GM18511 (cell line): ENCODE results near the gene IL33.

ENCODE experiments used
- ATAC-seq: cut with Tn5 transposase; IDR thresholded peaks from one replicate; pipeline ENCODE4 v1.9.1; 2021; ENCODE audit warnings: mild to moderate bottlenecking, moderate library complexity; ENCODE audit not compliant: unreplicated experiment

Gene IL33

DNA sequence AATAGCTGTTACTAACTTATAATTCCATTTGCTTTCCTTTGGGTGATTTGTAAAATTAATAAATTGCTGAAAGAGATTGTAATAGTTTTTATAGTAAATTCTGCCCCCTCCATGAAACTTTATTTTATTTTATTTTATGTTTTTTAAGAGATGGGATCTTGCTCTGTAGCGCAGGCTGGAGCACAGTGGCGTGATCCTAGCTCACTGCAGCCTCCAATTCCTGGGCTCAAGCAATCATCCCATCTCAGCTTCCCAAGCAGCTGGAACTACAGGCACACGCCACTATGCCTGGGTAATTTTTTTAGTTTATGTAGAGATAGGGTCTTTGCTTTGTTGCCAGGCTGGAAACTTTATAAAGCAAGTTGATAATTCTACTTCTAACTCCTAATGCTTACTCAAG, 395 bp downstream of the IL33 start:
- ATAC-seq: no peak

DNA sequence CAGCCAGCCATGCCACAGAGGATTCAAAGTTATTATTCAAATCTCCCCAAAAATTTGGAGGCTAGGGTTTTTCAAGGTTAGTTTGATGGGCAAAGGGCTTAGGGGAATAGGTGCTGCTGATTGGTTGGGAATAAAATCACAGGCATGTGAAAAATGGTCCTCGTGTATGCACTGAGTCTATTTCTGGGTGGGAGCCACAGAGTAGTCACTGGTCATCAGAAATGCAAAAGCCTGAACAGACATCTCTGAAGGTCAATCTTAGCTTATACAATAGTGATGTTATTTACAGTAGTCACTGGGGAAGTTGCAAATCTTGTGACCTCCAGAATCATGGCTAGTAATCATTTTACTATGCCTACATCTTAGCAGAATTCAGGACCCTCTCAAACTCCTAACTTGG, 1.3 kb downstream of the IL33 start:
- no peak for ATAC-seq

GRCh38 chr9:6218099-6218502, 2.5 kb downstream of the IL33 start:
- no peak for ATAC-seq

- no peak for ATAC-seq
Observed at GRCh38 chr9:6219040-6219439, 3.4 kb downstream of the IL33 start.

DNA sequence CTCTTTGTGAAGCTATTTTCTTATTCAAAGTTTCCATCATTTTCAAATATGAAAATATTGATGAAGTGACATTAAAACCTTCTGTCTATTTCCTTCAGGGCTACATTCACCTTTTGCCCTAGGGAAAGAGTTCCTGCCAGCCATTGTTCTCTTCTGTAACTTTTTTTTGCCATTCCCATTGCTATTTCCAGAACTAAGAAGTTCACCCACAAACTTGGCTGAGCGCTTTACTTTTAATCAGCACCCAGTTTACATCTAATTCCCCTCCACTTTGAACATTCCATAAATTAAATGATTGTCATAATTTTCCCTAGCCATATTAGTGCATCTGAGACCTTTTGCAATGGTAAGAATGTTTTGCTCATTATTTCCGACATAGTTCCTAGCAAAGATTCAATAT, 4.4 kb downstream of the IL33 start:
- no peak for ATAC-seq

DNA sequence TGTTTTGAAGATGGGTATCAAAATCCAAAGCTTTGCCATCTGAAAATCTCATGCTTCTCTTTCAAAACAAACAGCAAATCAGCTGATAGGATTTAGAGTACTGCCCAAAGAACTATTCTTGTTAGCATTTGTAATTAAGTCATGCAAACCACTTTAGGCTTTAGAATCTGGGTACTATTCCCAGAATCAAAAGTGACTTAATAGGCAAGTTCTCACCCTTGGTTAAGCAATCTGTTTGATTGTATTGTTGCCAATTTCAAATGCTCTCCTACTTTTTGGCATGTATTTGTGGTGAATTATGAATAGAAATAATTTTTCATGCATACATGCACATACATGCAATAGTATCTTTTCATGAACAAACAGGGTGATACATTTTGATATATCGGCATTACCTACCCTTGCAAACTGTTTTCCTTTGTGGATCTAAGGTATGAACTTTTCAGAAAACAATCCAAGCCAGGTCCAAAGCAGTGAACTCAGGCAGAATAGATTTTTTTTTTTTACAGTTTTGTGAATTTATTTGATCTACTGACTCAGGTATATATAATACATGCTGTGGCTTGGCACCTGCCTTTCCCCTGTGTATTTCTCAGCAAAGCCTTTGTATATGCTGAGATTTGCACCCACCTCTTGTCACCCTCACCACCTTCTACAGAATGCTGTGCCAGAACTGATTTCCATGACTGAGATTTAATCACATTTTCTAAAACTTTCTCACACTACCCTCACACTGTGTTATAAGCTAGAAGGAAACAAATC, 9.0 kb downstream of the IL33 start:
- ATAC-seq: no peak

DNA sequence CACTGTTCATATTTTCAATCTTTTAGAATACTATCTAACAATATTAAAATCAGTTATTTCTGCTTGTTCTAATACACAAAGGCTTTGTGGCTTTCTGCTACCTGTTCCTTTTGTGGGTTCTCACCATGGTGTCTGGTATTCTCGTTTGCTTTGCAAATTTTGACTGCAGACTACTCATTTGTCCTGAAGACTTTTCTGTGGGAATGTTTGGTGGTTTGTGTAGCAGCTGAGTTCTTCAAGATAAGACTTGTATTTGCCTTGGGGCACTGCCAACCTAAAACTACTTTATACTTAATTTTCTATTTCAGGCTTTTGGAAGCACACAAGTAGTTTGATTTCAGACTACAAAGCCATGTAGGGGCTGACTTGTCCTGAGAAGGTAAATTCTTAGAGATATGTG, 11.1 kb downstream of the IL33 start:
- no peak for ATAC-seq

GRCh38 chr9:6229186-6229585, 13.6 kb downstream of the IL33 start:
- no peak for ATAC-seq

DNA sequence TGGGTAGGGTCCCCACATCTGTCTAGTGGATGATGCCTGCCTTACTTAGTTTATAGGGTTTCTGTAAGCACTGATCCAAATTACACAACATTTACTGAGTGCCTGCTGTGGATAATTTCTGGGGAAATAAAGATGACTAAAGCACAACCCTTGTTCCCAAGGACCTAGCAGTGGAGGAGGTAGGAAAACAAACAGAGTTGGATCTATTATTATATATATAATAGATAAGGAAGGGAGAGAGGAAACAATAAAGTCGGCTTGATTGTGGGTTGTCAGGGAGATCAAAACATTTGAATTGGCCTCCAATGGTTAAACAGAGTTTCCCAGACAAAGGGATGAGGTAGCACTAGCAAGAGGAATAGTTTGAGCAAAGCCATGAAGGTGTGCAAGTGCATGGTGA, 14.0 kb downstream of the IL33 start:
- ATAC-seq: no peak

DNA sequence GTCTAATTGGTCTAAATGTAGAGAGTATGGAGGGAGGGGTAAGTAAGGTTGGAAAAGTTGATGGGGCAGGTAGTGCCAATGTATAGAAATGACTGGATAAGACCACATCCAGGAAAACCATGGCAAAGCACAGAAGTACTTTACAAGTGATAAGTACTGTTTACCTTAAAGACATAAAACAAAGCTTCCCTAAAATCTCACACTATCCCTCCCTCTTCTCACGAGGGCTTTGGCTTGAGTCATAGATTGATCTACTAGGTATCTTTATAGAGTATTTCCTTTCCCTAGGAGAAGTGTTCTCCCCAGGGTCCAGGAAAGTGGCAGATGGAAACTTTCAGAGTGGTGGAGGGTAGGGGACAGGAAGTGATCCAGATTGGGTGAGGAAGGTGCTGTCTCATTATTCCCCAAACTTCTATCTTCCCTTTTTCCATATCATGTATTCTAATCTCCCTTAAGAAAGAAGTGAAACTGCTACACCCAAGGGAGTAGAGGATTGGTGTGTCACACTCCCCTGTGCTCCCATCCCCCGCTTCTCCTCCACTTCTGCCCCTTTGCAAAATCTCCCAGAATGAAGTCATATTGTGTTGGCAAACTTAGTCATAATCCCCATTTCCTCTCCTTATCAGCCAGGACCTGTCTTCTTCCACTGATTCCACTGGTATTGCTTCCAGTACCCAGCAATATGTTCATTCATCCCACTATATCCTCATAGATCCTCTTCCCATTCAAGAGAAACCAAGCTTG, 14.6 kb downstream of the IL33 start:
- no peak for ATAC-seq

DNA sequence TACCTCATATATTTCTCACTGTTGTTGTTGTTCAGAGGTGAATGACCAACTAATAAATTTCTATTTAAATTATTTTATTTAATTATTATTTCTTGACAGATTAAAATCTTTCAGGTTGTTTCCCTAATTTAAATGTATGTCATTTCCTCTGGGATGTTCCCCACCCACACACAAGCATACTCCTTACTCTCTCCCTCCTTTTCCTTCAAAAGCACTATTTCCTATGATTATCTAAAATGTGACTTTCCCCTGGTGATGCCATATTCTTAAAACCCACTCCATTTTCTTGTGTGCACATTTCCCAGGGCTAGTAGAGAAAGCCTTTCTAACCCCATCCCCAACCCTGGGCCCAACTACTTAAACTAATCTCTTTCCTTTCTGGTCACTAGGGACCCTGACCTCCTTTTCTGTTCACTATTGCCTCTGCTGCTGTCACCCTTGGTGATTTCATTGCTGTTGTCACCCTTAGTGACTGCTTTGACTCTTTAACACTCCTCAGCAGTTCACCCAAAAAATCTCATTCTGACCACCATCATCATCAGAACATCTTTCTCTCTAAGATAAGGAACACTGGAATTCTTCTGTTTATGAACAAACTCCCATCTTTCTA, 16.8 kb downstream of the IL33 start:
- ATAC-seq: no peak

- no peak for ATAC-seq
Observed at GRCh38 chr9:6234014-6234413, 18.4 kb downstream of the IL33 start.

- no peak for ATAC-seq
Observed at GRCh38 chr9:6237267-6237666, 21.7 kb downstream of the IL33 start.

GRCh38 chr9:6239048-6239461, 23.4 kb downstream of the IL33 start:
- ATAC-seq: no peak

- ATAC-seq: no peak
Observed at GRCh38 chr9:6239694-6240093, 24.1 kb downstream of the IL33 start.

DNA sequence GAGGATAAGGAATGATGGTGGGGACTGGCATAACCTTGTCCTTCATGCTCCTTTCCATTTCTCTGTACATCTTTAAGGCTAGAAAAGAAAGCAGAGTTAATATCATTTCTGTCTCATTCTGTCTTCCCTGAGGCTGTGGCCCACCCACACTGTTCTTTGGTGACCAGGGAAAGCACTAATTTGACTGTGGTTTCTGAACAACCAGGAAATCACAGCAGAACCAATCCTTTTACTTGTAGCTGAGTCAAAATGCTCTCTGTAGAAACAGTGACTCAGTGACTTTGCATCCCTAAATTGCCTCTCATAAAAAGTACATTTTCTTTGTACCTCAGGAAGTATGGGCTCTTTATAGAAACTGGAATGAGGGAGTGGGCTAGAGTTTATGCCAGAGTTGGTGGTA, 28.1 kb downstream of the IL33 start:
- peak; percentile 90 for ATAC-seq

- no peak for ATAC-seq
Observed at GRCh38 chr9:6247266-6247665, 31.7 kb downstream of the IL33 start.

- no peak for ATAC-seq
Observed at GRCh38 chr9:6268826-6269397, 53.3 kb downstream of the IL33 start.

- no peak for ATAC-seq
Observed at GRCh38 chr9:6270896-6271295, 55.3 kb downstream of the IL33 start.

DNA sequence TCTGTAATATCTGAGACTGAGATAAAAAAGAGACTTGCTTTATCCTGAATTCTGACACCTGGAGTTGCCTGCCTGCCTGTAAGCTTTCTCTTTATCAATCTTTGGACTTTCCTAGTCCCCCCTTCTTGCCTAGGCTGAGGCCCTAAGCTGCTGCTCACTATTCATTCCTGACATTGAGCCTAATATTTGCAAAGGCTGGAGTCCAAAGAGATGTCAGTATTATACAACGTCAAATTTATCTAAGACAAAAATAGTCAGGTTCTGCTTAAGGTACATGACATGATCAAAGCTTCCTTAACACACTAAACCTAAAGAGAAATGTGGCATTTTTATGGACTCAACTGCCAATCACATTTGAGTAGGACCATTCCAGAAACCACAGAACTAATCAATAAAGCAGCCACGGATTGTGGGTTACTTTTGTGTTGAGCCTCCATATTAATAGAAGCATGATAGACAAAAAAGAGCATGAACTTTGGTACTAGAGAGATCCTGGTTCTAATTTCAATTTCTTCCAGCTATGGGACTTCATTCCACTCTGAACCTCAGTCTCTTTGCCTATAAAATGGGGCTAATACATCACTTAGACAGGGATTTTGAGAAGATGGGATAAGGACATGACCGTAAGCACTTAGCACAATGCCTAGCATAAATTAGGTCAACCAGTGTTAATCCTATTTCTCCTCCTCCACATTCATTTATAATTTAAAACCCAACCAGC, 56.1 kb downstream of the IL33 start:
- ATAC-seq: no peak

GRCh38 chr9:6272229-6272598, 56.6 kb downstream of the IL33 start:
- no peak for ATAC-seq
